ENCODE measurements around the gene ASTN2. TPM values are rescaled to one million over a fixed set of nuclear protein-coding genes. Genes with fewer than 3 reads are reported as not detected.

The ASTN2 gene
- total and polyA plus RNA-seq, 2 experiments from 2014 or later: 7.0 to 24.6 TPM

DNA sequence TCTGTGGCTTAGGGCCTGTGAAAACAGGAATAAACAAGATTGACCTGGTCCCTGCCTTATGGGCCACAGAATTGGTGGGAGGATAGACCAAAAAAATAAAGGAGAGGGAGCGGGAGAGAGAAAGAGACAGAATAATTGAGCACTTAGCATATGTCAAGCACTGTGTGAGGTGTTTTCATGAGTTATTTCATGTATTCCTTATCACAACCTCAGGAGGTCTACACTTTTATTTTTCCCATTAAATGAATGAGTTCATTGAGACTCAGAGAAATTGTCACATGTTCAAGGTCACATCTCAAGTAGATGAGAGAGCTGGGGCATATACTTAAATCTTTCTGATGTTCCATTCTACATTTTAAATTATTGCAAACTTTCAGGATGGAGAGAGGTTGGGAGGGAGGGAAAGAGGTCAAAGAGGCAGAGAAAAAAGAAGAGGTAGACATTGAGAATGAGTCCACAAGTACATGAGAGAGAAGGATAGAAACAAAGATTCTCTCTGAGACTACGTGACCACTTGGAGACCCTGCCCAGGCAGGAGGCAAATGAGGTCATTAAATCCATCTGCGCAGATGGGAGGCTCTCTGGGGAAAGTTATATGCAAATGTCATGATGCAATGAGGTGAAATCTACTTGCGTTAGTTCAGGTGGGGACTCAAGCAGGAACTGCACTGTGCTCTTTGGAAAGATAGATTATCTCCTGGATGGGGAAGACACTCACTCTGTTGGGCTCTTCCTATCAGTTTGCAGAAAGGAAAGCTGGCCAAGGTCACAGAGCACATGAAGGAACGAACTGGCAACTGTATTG, 1019.8 kb downstream of the ASTN2 start:
- no peaks in the 10 kb centered on the region for H3K36me3 ChIP-seq (ENCODE audit: insufficient read depth)
- DNase-seq (ENCODE audit: low spot score): no peak

More for the DNA sequence above, 1019.8 kb downstream of the ASTN2 start:
- H3K27ac Mint-ChIP-seq: no peak overlapping the region
- H3K4me2 ChIP-seq: no peak overlapping the region
- no peak overlapping the region for H2AFZ ChIP-seq
- no peak overlapping the region for H3K4me3 Mint-ChIP-seq
- TF ChIP-seq, protein P1, sequence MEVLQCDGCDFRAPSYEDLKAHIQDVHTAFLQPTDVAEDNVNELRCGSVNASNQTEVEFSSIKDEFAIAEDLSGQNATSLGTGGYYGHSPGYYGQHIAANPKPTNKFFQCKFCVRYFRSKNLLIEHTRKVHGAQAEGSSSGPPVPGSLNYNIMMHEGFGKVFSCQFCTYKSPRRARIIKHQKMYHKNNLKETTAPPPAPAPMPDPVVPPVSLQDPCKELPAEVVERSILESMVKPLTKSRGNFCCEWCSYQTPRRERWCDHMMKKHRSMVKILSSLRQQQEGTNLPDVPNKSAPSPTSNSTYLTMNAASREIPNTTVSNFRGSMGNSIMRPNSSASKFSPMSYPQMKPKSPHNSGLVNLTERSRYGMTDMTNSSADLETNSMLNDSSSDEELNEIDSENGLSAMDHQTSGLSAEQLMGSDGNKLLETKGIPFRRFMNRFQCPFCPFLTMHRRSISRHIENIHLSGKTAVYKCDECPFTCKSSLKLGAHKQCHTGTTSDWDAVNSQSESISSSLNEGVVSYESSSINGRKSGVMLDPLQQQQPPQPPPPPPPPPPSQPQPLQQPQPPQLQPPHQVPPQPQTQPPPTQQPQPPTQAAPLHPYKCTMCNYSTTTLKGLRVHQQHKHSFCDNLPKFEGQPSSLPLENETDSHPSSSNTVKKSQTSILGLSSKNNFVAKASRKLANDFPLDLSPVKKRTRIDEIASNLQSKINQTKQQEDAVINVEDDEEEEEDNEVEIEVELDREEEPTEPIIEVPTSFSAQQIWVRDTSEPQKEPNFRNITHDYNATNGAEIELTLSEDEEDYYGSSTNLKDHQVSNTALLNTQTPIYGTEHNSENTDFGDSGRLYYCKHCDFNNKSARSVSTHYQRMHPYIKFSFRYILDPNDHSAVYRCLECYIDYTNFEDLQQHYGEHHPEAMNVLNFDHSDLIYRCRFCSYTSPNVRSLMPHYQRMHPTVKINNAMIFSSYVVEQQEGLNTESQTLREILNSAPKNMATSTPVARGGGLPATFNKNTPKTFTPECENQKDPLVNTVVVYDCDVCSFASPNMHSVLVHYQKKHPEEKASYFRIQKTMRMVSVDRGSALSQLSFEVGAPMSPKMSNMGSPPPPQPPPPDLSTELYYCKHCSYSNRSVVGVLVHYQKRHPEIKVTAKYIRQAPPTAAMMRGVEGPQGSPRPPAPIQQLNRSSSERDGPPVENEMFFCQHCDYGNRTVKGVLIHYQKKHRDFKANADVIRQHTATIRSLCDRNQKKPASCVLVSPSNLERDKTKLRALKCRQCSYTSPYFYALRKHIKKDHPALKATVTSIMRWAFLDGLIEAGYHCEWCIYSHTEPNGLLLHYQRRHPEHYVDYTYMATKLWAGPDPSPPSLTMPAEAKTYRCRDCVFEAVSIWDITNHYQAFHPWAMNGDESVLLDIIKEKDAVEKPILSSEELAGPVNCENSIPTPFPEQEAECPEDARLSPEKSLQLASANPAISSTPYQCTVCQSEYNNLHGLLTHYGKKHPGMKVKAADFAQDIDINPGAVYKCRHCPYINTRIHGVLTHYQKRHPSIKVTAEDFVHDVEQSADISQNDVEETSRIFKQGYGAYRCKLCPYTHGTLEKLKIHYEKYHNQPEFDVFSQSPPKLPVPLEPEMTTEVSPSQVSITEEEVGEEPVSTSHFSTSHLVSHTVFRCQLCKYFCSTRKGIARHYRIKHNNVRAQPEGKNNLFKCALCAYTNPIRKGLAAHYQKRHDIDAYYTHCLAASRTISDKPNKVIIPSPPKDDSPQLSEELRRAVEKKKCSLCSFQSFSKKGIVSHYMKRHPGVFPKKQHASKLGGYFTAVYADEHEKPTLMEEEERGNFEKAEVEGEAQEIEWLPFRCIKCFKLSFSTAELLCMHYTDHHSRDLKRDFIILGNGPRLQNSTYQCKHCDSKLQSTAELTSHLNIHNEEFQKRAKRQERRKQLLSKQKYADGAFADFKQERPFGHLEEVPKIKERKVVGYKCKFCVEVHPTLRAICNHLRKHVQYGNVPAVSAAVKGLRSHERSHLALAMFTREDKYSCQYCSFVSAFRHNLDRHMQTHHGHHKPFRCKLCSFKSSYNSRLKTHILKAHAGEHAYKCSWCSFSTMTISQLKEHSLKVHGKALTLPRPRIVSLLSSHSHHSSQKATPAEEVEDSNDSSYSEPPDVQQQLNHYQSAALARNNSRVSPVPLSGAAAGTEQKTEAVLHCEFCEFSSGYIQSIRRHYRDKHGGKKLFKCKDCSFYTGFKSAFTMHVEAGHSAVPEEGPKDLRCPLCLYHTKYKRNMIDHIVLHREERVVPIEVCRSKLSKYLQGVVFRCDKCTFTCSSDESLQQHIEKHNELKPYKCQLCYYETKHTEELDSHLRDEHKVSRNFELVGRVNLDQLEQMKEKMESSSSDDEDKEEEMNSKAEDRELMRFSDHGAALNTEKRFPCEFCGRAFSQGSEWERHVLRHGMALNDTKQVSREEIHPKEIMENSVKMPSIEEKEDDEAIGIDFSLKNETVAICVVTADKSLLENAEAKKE (CRISPR knock-in tag; IDR thresholded peaks at IDR 0.05): no peak
- TF ChIP-seq EZH2 (IDR thresholded peaks at IDR 0.05; ENCODE audit: low read depth, unreplicated experiment) (no peak), NANOG (IDR thresholded peaks at IDR 0.05; ENCODE audit: borderline replicate concordance) (no peak), ZNF114 (CRISPR knock-in tag; IDR thresholded peaks at IDR 0.05) (no peak), ZNF331 (CRISPR knock-in tag; IDR thresholded peaks at IDR 0.05; ENCODE audit: low read depth) (no peak), POLR2AphosphoS5 (IDR thresholded peaks at IDR 0.05; ENCODE audit: low read depth) (no peak), CREB1 (CRISPR knock-in tag; IDR thresholded peaks at IDR 0.05; ENCODE audit: low read depth) (no peak), EZH2phosphoT487 (IDR thresholded peaks at IDR 0.05; ENCODE audit: unreplicated experiment) (no peak), STAT1 (IDR thresholded peaks at IDR 0.05; ENCODE audit: unreplicated experiment) (no peak), ETS1 (IDR thresholded peaks at IDR 0.05) (no peak)
- TF ChIP-seq, protein P2, sequence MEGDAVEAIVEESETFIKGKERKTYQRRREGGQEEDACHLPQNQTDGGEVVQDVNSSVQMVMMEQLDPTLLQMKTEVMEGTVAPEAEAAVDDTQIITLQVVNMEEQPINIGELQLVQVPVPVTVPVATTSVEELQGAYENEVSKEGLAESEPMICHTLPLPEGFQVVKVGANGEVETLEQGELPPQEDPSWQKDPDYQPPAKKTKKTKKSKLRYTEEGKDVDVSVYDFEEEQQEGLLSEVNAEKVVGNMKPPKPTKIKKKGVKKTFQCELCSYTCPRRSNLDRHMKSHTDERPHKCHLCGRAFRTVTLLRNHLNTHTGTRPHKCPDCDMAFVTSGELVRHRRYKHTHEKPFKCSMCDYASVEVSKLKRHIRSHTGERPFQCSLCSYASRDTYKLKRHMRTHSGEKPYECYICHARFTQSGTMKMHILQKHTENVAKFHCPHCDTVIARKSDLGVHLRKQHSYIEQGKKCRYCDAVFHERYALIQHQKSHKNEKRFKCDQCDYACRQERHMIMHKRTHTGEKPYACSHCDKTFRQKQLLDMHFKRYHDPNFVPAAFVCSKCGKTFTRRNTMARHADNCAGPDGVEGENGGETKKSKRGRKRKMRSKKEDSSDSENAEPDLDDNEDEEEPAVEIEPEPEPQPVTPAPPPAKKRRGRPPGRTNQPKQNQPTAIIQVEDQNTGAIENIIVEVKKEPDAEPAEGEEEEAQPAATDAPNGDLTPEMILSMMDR (conservative IDR thresholded peaks at IDR 0.05; ENCODE audit: low read depth in 2 of 2): no peak
- TF ChIP-seq, protein P3, sequence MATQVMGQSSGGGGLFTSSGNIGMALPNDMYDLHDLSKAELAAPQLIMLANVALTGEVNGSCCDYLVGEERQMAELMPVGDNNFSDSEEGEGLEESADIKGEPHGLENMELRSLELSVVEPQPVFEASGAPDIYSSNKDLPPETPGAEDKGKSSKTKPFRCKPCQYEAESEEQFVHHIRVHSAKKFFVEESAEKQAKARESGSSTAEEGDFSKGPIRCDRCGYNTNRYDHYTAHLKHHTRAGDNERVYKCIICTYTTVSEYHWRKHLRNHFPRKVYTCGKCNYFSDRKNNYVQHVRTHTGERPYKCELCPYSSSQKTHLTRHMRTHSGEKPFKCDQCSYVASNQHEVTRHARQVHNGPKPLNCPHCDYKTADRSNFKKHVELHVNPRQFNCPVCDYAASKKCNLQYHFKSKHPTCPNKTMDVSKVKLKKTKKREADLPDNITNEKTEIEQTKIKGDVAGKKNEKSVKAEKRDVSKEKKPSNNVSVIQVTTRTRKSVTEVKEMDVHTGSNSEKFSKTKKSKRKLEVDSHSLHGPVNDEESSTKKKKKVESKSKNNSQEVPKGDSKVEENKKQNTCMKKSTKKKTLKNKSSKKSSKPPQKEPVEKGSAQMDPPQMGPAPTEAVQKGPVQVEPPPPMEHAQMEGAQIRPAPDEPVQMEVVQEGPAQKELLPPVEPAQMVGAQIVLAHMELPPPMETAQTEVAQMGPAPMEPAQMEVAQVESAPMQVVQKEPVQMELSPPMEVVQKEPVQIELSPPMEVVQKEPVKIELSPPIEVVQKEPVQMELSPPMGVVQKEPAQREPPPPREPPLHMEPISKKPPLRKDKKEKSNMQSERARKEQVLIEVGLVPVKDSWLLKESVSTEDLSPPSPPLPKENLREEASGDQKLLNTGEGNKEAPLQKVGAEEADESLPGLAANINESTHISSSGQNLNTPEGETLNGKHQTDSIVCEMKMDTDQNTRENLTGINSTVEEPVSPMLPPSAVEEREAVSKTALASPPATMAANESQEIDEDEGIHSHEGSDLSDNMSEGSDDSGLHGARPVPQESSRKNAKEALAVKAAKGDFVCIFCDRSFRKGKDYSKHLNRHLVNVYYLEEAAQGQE (IDR thresholded peaks at IDR 0.05; ENCODE audit: unreplicated experiment): no peak
- no peaks in the 10 kb centered on the region for H3K79me2 ChIP-seq (replicated peaks; ENCODE audit: insufficient read depth)
- no peaks in the 10 kb centered on the region for H3K27me3 ChIP-seq (ENCODE audit: insufficient read depth)
- H3K9me3 Mint-ChIP-seq: no peaks in the 10 kb centered on the region
- 0 out of 2 replicates have a peak, but pooled peaks cover 14% of the 10 kb centered on the region for H3K9me2 ChIP-seq (ENCODE audit: insufficient read depth)
- H3K36me3 Mint-ChIP-seq (ENCODE audit: low read depth): no peaks in the 10 kb centered on the region
- peaks cover 11% of the 10 kb centered on the region; the same call in 2 of the 3 replicates for H3K4me1 Mint-ChIP-seq
- H3K27me3 Mint-ChIP-seq (ENCODE audit: insufficient read depth, low read depth, poor library complexity): peaks cover 4% of the 10 kb centered on the region
- no peaks in the 10 kb centered on the region for H3K4me1 ChIP-seq (ENCODE audit: insufficient read depth)
- ATAC-seq: no peak
- H3K27ac ChIP-seq (ENCODE audit: low read depth): no peak overlapping the region
- H3K4me3 ChIP-seq: no peak overlapping the region
- no peaks in the 10 kb centered on the region for H3F3A ChIP-seq (replicated peaks; ENCODE audit: low read depth)
- no peaks in the 10 kb centered on the region; the same call in 1 of the 2 replicates for H4K20me1 ChIP-seq (replicated peaks; ENCODE audit: insufficient read depth)

All from GM23338 (cell line).